MCF 10A (cell line): ENCODE results near the gene TRPM1. TPM values are rescaled to one million over a fixed set of nuclear protein-coding genes. Genes with fewer than 3 reads are reported as not detected.

Experiments
- BruUV-seq: library from RNA; stranded (reverse); fragments of 400-500 nt; replicated peaks from 2 replicates; lab custom pipeline; 2021; lab: Mats Ljungman, UMichigan
- CTCF ChIA-PET: fragments of 300-600 bp; sonication (Branson Sonifier 250); formaldehyde crosslinking; extraction: SDS; loops from one replicate; lab custom pipeline; 2021; ENCODE audit warnings: antibody characterized with exemption, inconsistent platforms; lab: Yijun Ruan, JAX
- POLR2A ChIA-PET: fragments of 300-600, 350-650 bp; sonication (Branson Sonifier 250); formaldehyde crosslinking; extraction: SDS; loops from one replicate; lab custom pipeline; 2020; ENCODE audit warnings: antibody characterized with exemption, inconsistent platforms; lab: Yijun Ruan, JAX
- DNase-seq: peaks from one replicate; pipeline ENCODE4 v3.0.0-alpha.2; 2018; ENCODE audit not compliant: unreplicated experiment
- H3K27ac Mint-ChIP-seq: one replicate; pipeline ENCODE4 v1.8.0; 2022; ENCODE audit warnings: mild to moderate bottlenecking, low read depth, mixed read lengths; ENCODE audit not compliant: unreplicated experiment
- H3K27me3 Mint-ChIP-seq: one replicate; pipeline ENCODE4 v1.8.0; 2022; ENCODE audit warnings: mixed read lengths; ENCODE audit not compliant: insufficient read depth, unreplicated experiment
- H3K36me3 Mint-ChIP-seq: one replicate; pipeline ENCODE4 v1.8.0; 2022; ENCODE audit warnings: mild to moderate bottlenecking, moderate library complexity, mixed read lengths; ENCODE audit not compliant: insufficient read depth, unreplicated experiment
- H3K4me1 Mint-ChIP-seq: one replicate; pipeline ENCODE4 v1.8.0; 2022; ENCODE audit warnings: mixed read lengths; ENCODE audit not compliant: insufficient read depth, unreplicated experiment
- H3K4me3 Mint-ChIP-seq: one replicate; pipeline ENCODE4 v1.8.0; 2022; ENCODE audit warnings: mild to moderate bottlenecking, moderate library complexity, mixed read lengths; ENCODE audit not compliant: unreplicated experiment
- H3K9me3 Mint-ChIP-seq: one replicate; pipeline ENCODE4 v1.8.0; 2022; ENCODE audit warnings: mixed read lengths; ENCODE audit not compliant: unreplicated experiment
- CTCF ChIP-seq: fragments of 200-600 bp; IDR thresholded peaks from one replicate; pipeline ENCODE4 v1.8.0; 2022; ENCODE audit warnings: antibody characterized with exemption, mild to moderate bottlenecking; ENCODE audit not compliant: unreplicated experiment
- intact Hi-C: fragments of 100-400 bp; cut with micrococcal nuclease; formaldehyde crosslinking; loops from 2 replicates; pipeline ENCODE4 v1.14.1; 2022
- total RNA-seq: library from RNA; stranded (reverse); gene quantifications from 2 replicates; pipeline ENCODE4 v1.2.3, GENCODE V29; 2022

The TRPM1 gene
- total RNA-seq, 1 experiment from 2014 or later: not detected

GRCh38 chr15:31023841-31024240 is 77.7 kb downstream of the TRPM1 start:
- intact Hi-C loops: no loop called here
- BruUV-seq: no TSS peak
- Mint-ChIP-seq H3K27ac (peak overlapping the region; percentile 57), H3K36me3 (no peaks in the 10 kb centered on the region), H3K4me1 (peaks cover 19% of the 10 kb centered on the region), H3K4me3 (no peak overlapping the region), H3K27me3 (no peaks in the 10 kb centered on the region), H3K9me3 (no peaks in the 10 kb centered on the region)
- ChIA-PET POLR2A (interaction anchor here (0.7 to 0.8 kb wide), 2 partner anchors 22 to 344 kb away, joined by 3 read pairs; no protein-coding TSS in a partner anchor), CTCF (interaction anchor here (1.3 kb wide), 1 partner anchor 104 kb away, joined by 4 read pairs; no protein-coding TSS in a partner anchor)
- no peak for TF ChIP-seq CTCF
- peak; percentile 35 for DNase-seq

- ChIA-PET CTCF (no interaction called here), POLR2A (interaction anchor here (1.8 kb wide), 1 partner anchor 8 kb away, joined by 6 read pairs; no protein-coding TSS in a partner anchor)
- H3K4me3 Mint-ChIP-seq: no peak overlapping the region
- H3K9me3 Mint-ChIP-seq: no peaks in the 10 kb centered on the region
- peaks cover 19% of the 10 kb centered on the region for H3K4me1 Mint-ChIP-seq
- no peak overlapping the region for H3K27ac Mint-ChIP-seq
- no peaks in the 10 kb centered on the region for H3K27me3 Mint-ChIP-seq
- BruUV-seq: no TSS peak
- no peak for TF ChIP-seq CTCF
- intact Hi-C loops: no loop called here
- no peak for DNase-seq
- no peaks in the 10 kb centered on the region for H3K36me3 Mint-ChIP-seq
These were observed 80.4 kb downstream of the TRPM1 start for GRCh38 chr15:31021067-31021665.

- CTCF ChIA-PET: no interaction called here
- BruUV-seq: no TSS peak
- no peak overlapping the region for H3K4me3 Mint-ChIP-seq
- H3K27ac Mint-ChIP-seq: no peak overlapping the region
- intact Hi-C loops: no loop called here
- no peaks in the 10 kb centered on the region for H3K27me3 Mint-ChIP-seq
- POLR2A ChIA-PET: no interaction called here
- no peak for TF ChIP-seq CTCF
- H3K4me1 Mint-ChIP-seq: peaks cover 19% of the 10 kb centered on the region
- no peak for DNase-seq
- H3K9me3 Mint-ChIP-seq: no peaks in the 10 kb centered on the region
- no peaks in the 10 kb centered on the region for H3K36me3 Mint-ChIP-seq
These were observed 81.0 kb downstream of the TRPM1 start for GRCh38 chr15:31020542-31020941.

GRCh38 chr15:31019986-31020385 is 81.5 kb downstream of the TRPM1 start:
- no peak overlapping the region for H3K27ac Mint-ChIP-seq
- no peaks in the 10 kb centered on the region for H3K9me3 Mint-ChIP-seq
- H3K36me3 Mint-ChIP-seq: no peaks in the 10 kb centered on the region
- no peak for DNase-seq
- POLR2A ChIA-PET: no interaction called here
- intact Hi-C loops: no loop called here
- CTCF ChIA-PET: no interaction called here
- no peak overlapping the region for H3K4me3 Mint-ChIP-seq
- no TSS peak for BruUV-seq
- no peak for TF ChIP-seq CTCF
- peaks cover 19% of the 10 kb centered on the region for H3K4me1 Mint-ChIP-seq
- no peaks in the 10 kb centered on the region for H3K27me3 Mint-ChIP-seq
